ENCODE results near the gene RERE.

DNA sequence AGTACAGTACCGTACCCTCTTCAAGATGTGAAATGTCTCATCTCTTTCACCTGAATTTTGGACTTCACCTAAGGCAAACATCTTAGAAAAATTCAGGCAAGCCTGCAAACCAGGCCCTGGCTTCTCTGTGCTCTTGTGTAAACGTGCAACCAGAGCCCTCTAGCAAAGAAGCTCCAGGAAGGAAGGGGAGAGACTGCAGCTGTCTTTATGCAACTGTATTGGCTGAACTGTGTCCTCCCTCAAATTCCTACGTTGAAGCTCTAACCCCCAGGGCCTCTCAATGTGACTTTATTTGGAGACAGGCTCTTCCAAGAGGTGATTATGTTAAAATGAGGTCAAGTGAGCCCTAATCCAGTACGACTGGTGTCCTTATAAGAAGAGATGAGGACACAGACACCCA lies 439.3 kb downstream of the RERE start:
- no peak for TF ChIP-seq ARNT (IDR thresholded peaks at IDR 0.05)
- TF ChIP-seq, protein P1, sequence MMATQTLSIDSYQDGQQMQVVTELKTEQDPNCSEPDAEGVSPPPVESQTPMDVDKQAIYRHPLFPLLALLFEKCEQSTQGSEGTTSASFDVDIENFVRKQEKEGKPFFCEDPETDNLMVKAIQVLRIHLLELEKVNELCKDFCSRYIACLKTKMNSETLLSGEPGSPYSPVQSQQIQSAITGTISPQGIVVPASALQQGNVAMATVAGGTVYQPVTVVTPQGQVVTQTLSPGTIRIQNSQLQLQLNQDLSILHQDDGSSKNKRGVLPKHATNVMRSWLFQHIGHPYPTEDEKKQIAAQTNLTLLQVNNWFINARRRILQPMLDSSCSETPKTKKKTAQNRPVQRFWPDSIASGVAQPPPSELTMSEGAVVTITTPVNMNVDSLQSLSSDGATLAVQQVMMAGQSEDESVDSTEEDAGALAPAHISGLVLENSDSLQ (IDR thresholded peaks at IDR 0.05), result no peak
